ENCODE data around the gene TMBIM4.

Gene TMBIM4

GRCh38 chr12:66140731-66141130 is 29.1 kb downstream of the TMBIM4 start:
- Histone ChIP-seq H3K27me3 (ENCODE audit: low read depth, low read length) (no peaks in the 10 kb centered on the region), H3K27ac (ENCODE audit: low read length) (no peak overlapping the region), H3K4me3 (ENCODE audit: low read length) (no peak overlapping the region), H3K9ac (ENCODE audit: low read length) (no peak overlapping the region), H3K4me2 (ENCODE audit: low read length) (no peak overlapping the region), H3K4me1 (ENCODE audit: low read length) (no peaks in the 10 kb centered on the region), H3K79me2 (ENCODE audit: low read length) (no peaks in the 10 kb centered on the region), H2AFZ (ENCODE audit: low read depth, low read length) (no peak overlapping the region), H4K20me1 (ENCODE audit: insufficient read depth, low read length) (no peaks in the 10 kb centered on the region), H3K36me3 (replicated peaks; ENCODE audit: low read depth, low read length) (peaks cover 80% of the 10 kb centered on the region), H3K9me3 (ENCODE audit: insufficient read depth, low read length) (peaks cover 31% of the 10 kb centered on the region; the same call in 1 of the 2 replicates)
- TF ChIP-seq EZH2phosphoT487 (IDR thresholded peaks at IDR 0.05; ENCODE audit: low read depth): no peak
- no peak for TF ChIP-seq CTCF (IDR thresholded peaks at IDR 0.05; ENCODE audit: low read depth, low read length)

- peaks cover 31% of the 10 kb centered on the region; the same call in 1 of the 2 replicates for H3K9me3 ChIP-seq (ENCODE audit: insufficient read depth, low read length)
- H3K79me2 ChIP-seq (ENCODE audit: low read length): no peaks in the 10 kb centered on the region
- H3K4me2 ChIP-seq (ENCODE audit: low read length): no peak overlapping the region
- no peaks in the 10 kb centered on the region for H4K20me1 ChIP-seq (ENCODE audit: insufficient read depth, low read length)
- no peaks in the 10 kb centered on the region for H3K27me3 ChIP-seq (ENCODE audit: low read depth, low read length)
- no peaks in the 10 kb centered on the region for H3K4me1 ChIP-seq (ENCODE audit: low read length)
- TF ChIP-seq EZH2phosphoT487 (IDR thresholded peaks at IDR 0.05; ENCODE audit: low read depth): no peak
- TF ChIP-seq CTCF (IDR thresholded peaks at IDR 0.05; ENCODE audit: low read depth, low read length): no peak
- peaks cover 77% of the 10 kb centered on the region for H3K36me3 ChIP-seq (replicated peaks; ENCODE audit: low read depth, low read length)
- H3K9ac ChIP-seq (ENCODE audit: low read length): no peak overlapping the region
- no peak overlapping the region for H2AFZ ChIP-seq (ENCODE audit: low read depth, low read length)
- no peak overlapping the region for H3K27ac ChIP-seq (ENCODE audit: low read length)
- no peak overlapping the region for H3K4me3 ChIP-seq (ENCODE audit: low read length)
These were observed 30.5 kb downstream of the TMBIM4 start for GRCh38 chr12:66139328-66139727.

GRCh38 chr12:66137937-66138336 is 31.9 kb downstream of the TMBIM4 start:
- H3K9me3 ChIP-seq (ENCODE audit: insufficient read depth, low read length): peaks cover 31% of the 10 kb centered on the region; the same call in 1 of the 2 replicates
- H3K27ac ChIP-seq (ENCODE audit: low read length): no peak overlapping the region
- H3K27me3 ChIP-seq (ENCODE audit: low read depth, low read length): no peaks in the 10 kb centered on the region
- no peaks in the 10 kb centered on the region for H4K20me1 ChIP-seq (ENCODE audit: insufficient read depth, low read length)
- peaks cover 66% of the 10 kb centered on the region for H3K36me3 ChIP-seq (replicated peaks; ENCODE audit: low read depth, low read length)
- H3K9ac ChIP-seq (ENCODE audit: low read length): no peak overlapping the region
- H3K4me3 ChIP-seq (ENCODE audit: low read length): no peak overlapping the region
- no peaks in the 10 kb centered on the region for H3K4me1 ChIP-seq (ENCODE audit: low read length)
- TF ChIP-seq EZH2phosphoT487 (IDR thresholded peaks at IDR 0.05; ENCODE audit: low read depth) (no peak), CTCF (IDR thresholded peaks at IDR 0.05; ENCODE audit: low read depth, low read length) (no peak)
- H3K79me2 ChIP-seq (ENCODE audit: low read length): no peaks in the 10 kb centered on the region
- H2AFZ ChIP-seq (ENCODE audit: low read depth, low read length): no peak overlapping the region
- H3K4me2 ChIP-seq (ENCODE audit: low read length): no peak overlapping the region

- Histone ChIP-seq H3K27me3 (ENCODE audit: low read depth, low read length) (no peaks in the 10 kb centered on the region), H3K36me3 (replicated peaks; ENCODE audit: low read depth, low read length) (peaks cover 28% of the 10 kb centered on the region), H3K9ac (ENCODE audit: low read length) (no peak overlapping the region), H3K4me1 (ENCODE audit: low read length) (peaks cover 15% of the 10 kb centered on the region), H3K27ac (ENCODE audit: low read length) (no peak overlapping the region), H2AFZ (ENCODE audit: low read depth, low read length) (no peak overlapping the region), H3K79me2 (ENCODE audit: low read length) (peaks cover 48% of the 10 kb centered on the region), H3K9me3 (ENCODE audit: insufficient read depth, low read length) (no peaks in the 10 kb centered on the region), H3K4me2 (ENCODE audit: low read length) (peak overlapping the region; percentile 69), H4K20me1 (ENCODE audit: insufficient read depth, low read length) (no peaks in the 10 kb centered on the region), H3K4me3 (ENCODE audit: low read length) (no peak overlapping the region)
- no peak for TF ChIP-seq EZH2phosphoT487 (IDR thresholded peaks at IDR 0.05; ENCODE audit: low read depth)
These were observed 37.4 kb downstream of the TMBIM4 start for GRCh38 chr12:66132408-66132807.
